Stimulated activated CD4-positive, alpha-beta T cell treated with anti-CD3 and anti-CD28 coated beads, Interleukin-4, amount 100 ng/mL, for 4 hours (primary cell): Measurements from ENCODE around the gene EDAR.

Source experiments
- DNase-seq, 2 experiments: peaks; one replicate each; pipeline ENCODE4 v3.0.0-alpha.2; 2020

The EDAR gene

DNA sequence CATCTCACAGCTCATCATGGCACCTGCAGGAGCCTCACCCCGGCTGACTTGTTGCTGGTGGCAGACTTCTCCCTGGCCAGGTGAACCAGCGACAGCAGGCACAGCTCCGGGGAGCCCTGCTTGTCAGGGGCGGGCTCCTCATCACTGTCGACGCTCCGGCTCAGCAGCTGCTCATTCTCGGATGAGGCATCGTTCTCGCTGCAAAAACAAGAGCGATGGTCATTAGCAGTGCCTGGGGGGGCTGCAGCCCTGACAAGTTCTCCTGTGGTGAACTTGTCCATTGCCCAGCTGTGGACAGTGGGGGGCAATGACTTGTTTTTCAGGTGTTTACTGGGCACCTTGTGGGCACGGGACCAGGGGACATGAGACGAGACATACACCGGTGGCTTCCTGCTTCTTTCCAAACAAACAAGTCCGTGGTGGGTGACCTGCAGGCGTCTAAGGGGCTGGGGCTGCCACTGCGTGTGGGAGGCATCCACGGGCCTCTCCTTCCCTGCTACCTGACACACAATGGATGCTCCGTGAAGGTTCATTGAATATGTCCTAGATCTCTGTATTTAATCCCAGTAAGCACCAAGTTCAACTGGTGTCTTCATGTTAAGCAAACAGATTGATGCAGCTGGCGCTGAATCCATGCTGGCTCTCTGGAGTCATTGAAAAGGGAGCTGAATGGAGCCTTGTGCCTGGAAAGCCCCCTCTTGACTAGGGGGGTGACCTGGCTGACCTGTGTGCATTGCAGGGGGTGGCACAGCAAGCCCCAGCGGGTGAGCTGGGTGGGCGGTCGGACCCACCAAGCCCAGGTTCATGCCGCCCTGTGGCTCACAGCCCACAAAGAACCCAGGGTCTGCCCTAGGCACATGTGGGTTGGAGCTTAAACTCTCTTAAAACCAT is 81.0 kb downstream of the EDAR start:
- no peak for DNase-seq

DNA sequence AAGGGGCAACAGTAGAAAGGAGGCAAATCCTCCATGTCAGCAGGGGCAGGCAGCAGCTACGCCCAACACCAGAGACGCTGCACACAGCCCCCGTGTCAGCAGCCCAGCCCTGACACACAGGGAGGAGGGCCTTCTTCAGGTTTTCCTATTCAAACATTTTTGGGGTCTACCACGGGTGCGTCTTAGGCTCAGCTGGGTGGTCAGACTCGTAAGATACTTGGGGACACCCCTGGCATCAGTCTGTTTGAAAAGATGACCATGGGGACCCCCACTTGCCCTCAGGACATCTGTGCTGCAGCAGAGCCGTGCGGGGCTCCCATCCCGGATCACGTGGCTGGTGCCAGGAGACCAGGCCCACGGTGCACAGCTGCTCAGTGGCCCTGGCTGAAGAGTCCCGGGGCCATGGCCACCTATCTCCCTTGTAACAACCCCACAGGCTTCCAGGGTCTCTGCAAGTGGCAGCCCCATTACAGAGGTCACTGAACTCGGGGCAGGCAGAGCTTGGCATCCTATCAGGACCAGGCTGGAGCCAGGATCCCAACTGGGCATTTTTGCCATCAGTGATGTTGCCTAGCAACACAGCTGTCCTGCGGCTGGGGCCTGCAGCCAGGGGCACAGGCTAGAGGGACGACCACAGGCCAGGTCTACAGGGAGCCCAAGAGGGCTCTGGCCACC is 82.5 kb downstream of the EDAR start:
- DNase-seq = no peak

DNA sequence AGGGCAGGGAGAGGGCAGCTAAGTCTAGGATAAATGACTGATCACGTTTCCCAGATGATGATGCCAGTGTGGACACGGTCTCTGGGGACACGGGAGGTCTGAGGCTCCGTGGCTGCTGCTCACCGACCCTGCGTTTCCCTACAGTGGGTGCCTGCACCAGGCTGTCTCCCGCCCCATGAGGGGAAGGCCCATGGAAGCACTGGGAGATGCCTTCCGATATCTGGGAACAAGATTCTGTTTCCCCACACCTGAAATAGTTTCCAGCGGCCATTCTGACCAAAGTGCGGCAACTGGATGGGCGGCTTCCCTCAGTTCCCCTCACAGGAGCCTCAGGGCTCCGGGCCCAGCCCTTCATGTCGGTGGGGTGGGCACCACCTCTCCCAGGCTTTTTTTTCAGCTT is 83.1 kb downstream of the EDAR start:
- no peak for DNase-seq

DNA sequence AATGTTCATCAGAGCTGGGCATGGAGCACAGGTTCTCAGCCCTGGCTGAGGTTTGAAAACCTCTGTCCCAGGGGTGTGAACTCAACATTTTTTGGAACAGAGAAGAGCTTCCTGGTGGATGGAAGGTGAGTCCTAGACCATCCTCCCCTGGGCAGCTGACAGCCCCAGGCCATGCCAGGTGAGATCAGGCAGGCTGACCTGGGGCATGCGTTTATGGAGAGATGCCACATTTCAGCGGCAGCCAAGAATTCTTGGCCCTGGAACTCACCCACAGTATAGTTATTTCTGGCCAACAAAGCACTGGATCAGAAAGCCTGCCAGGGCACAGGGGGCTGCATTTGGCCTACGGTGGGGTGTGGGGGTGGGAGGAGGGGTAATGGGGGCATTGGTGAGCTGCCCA is 83.8 kb downstream of the EDAR start:
- DNase-seq = no peak

DNA sequence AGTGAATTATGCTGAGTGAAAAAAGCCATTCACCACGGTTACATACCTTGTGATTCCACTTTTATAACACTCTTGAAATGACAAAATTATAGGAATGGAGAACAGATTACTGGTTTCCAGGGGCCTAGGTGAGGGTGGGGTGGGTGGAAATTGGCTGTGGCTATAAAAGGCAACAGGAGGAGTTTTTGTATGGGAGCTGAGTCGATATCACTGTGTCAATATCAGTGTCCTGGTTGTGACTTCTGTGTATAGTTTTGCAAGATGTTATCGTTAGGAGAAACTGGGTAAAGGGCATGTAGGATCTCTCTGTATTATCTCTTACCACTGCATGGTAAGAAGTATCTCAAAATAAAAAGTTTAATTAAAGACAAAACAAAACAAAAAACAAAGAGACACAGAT is 84.3 kb downstream of the EDAR start:
- DNase-seq = no peak

DNA sequence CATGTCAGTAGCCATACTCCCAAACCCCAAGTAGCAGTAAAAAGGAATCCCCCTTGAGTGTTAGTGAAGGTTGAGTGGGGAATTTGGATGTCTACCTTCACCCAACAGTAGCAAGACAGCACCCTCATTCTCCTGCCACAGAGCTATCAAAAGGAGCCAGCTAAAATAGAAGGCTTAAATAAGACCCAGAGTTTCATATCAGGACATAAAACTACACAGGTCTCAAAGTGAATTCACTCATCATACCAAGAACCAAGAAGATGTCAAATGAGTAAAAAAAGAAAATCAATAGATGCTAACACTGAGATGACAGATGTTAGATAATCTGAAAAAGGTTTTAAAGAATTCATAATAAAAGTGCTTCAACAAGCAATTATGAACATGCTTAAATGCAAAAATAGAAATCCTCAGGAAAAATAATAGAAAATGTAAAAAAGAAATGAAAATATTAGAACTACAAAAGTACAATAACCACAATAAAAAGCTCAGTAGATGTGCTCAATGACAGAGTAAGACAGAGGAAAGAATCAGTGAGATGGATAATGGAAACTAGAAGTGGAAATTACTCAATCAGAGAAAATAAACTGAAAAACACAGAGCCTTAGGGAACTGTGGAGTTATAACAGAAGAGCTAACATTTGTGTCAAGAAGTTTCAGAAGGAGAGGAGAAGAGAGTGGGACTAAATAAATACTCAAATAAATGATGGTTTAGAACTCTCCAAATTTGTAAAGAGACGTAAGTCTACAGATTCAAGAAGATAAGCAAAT is 90.5 kb downstream of the EDAR start:
- no peak for DNase-seq

DNA sequence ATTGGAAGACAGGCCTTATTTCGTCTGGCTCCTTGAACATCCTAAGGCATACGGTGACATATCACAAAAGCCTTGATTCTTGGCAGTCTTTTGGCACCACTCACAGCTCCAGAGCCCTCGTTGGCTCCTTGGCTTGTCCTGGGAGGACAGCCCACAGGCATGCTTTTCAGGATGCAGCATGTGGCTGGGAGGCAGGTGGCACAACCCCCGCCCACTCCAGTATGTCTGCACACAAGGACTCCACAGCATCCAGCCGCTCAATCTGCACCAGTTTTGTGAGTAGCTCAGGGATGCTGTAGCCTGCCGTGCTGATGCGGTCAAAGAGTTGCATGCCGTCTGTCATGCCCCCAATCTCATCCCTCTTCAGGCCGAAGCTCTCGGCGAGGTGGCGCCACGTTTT is 92.3 kb downstream of the EDAR start:
- DNase-seq = no peak

DNA sequence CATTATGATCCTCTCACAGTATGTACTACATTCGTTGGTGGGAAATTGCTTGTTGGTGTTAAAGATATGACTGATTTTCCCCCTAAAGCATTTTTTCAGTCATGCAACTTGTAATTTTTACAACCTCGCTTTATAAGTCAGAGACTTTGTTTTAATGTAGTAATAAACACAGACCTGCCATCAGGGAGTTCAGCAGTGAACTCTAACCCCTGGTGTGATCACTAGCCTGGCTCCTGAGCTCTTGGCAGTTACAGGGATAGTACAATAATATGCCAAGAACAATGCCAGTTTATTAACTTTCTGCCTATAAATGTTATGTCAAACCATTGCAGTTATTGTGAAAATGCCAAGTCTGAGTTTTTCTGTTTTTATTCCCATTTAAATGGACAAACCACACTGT is 93.8 kb downstream of the EDAR start:
- no peak for DNase-seq

DNA sequence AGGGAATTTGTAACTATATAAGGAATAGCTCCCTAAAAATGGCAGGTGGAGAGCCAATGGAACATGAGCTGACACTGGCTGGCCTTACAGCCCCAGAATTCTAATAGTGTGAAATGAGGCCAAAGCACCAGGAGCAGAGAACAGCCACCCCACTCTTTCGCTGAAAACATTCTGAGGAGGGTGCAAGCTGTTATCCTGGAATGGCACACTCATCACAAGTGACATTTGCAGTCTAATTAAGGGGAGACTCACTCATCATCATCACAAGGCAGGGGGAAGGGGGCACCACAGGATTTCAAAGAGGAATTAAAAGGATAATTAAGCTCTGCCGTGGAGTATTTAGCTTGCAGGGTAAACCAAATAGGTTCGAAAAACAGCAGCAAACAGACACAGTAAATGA is 94.3 kb downstream of the EDAR start:
- no peak for DNase-seq

DNA sequence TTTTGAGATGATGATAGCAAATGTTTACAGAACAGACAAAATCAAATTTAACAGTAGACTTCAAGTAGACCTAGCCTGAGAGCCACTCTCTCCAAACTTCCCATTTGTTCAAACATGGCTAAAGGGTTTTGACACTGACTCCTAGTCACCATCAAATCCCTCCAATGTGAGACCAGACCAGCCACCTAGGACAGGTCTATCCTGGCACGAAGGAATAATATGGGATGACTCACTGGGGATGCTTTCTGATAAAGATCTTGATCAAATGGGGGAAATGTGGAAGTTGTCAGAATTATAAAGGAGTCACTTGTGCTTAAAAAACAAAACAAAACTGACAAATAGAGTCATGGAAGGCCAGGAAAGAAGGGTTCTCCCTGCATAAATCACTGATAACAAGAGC is 95.7 kb downstream of the EDAR start:
- DNase-seq = no peak

DNA sequence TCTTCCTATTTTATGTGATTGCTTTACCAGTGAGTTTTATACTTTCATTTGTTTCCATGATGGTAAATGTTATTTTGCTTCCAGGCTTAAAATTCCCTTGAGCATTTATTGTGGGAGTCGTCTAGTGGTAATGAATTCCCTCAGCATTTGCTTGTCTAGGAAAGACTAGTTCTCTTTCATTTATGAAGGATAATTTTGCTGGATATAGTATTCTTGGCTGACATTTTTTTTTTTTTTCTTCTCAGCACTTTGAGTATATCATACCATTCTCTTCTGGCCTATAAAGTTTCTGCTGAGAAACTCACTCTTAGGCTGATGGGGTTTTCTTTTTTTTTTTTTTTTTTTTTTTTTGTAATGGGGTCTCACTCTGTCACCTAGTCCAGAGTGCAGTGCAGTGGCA is 99.1 kb downstream of the EDAR start:
- no peak for DNase-seq

DNA sequence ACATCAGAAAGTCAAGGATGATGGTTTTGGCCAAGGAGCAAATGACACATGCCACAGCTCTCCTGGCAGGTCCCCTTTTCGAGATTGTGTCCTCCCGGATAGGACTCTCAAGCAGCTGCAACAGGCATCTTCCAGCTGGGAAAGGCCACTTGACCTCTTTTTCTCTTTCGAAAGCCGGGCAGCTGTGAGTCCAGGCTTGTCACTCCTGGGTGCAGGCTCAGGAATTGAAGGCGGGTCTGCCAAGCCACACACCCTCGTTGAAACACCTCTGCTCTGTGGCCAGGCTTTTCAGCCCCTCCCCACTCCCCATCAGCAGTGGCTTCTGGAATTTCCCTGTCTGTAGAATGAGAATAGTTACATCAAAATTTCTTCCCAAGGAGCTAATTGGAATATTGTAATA is 104.4 kb downstream of the EDAR start:
- no peak for DNase-seq

DNA sequence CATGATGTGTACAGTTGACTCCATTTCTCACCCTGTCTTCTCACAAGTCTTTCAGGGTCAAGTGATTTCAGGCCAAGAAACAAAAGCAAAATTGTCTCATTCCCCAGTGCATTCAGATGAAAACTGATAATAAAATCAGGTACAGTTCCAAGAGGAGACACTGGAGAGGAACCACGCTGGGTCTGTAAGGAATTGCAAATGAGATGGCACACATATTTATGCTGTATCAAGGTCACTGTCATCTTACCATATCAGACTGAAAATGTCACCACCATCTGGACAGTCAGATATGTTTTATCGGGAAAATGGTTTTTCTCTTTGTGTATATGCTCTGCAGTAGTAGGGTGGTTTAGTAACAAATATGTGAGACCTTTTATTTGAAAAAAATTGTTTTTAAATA is 110.7 kb downstream of the EDAR start:
- no peak for DNase-seq

DNA sequence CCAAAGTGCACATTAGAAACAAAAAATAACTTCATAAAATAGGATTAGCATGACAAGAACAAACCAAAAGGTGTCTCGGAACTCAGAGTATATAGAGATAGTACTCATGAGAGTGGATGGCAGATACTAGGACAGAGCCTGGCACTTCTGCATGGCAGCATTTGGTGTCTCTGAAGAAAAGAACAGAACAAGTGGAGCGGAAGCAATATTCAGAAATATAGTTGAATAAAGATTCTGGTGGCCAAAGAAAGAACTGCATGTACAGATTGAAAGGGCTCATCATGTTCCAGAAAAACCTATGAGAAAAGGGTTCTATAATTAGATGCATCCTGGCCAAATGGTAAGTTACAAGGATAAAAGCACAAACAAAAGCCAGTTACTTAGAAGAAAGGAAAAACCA is 111.5 kb downstream of the EDAR start:
- no peak for DNase-seq

DNA sequence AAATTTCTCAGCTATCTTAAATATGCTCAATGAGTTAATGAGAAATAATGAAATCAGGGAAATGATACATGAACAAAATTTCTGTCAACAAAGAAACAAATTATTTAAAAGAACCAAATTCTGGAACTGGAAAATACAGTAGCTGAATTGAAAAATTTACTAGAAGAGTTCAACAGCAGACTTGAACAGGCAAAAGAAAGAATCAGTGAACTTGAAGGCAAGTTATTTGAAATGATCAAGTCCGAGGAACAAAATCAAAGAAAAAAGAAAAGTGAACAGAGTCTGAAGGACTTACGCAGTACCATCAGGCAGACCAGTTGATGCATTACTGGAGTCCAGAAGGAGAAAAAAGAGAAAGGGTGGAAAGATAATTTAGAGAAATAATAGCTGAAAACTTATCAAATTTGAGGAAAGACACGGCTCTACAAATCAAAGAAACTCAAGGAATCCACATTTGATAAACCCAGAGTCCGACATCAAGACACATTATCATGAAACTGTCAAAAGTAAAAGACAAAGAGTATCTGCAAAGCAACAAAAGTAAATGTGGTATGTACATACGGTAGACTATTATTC is 118.9 kb downstream of the EDAR start:
- DNase-seq = no peak

DNA sequence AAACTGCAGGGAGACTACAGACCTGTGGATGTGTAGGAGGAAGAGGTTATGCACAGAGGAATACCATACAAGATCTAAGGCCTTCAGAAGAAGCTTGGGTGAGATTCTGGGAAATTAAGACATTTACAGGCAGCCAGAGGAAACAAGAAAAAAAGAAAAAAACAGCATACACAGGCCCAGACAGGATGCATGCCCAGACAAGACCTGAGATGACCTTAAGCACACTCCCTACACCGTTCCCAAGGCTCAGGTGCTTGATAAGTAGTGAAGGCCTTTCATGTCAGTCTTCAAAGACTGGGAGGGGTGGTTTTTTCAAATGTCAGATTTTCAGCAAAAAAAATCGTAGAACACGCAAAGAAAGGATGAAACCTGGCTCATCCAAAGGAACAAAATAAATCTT is 119.5 kb downstream of the EDAR start:
- no peak for DNase-seq

DNA sequence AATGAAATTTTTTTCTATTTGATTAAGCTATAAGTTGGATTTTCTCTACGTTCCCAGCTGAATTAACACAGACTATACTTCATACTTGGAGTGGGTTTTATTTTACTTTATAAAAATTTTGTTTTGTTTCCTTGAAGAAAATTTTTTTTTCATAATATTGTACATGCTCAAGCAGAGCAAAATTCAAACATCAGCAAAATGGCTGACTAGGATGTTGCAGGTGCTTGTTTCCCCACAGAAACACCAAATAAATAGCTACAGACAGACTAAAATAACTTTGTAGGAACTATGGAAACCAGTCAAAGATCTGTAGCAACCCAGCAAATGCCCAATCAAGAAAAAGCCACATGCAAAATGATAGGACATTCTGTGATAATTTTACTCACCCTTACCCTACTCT is 120.1 kb downstream of the EDAR start:
- no peak for DNase-seq

DNA sequence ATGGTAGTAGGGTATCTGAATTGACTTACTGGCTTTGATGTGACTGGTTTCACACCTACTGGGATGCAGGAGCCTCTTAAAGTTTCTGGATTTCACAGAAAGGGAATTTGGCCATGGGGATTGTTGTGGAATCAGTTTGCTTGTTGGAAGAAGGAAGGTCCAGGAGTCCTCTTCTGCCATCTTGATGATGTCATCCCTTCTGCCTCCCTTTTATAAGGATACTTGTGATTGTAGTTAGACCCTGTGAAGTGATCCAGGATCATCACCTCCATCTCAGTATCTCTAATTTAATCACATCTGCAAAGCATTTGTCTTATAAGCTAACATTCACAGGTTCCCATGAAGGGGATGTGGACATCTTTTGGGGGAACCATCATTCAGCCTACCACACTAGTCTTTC is 123.0 kb downstream of the EDAR start:
- DNase-seq = no peak

DNA sequence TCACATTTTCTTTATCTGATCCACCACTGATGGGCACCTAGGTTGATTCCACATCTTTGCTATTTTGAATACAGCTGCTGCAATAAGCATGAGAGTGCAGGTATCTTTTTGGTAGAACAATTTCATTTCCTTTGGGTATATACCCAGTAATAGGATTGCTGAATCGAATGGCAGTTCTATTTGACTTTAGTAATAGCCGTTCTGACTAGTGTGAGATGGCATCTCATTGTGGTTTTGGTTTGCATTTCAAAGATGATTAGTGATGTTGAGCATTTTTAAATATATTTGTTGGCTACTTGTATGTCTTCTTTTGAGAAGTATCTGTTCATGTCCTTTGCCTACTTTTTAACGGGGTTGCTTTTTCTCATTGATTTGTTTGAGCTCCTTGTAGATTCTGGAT is 130.1 kb downstream of the EDAR start:
- DNase-seq = no peak

DNA sequence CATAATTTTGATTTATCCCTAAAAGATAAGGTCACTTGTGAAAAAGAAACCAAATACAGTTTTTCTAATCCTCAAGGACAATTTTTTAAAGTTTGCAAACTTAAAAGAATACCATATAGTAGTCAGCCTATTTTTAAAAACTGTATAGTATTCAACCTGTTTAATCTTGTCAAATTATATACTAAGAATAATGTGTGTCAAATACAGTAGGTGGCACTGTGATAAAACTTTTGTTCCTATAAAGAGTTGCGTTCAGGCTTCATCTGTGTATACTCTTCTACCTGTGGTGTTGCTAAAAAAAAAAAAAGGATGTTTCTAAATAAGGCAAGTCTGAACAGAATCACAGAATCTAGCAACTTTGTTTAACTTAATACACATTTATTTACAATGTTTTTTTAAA is 133.8 kb downstream of the EDAR start:
- DNase-seq = no peak

DNA sequence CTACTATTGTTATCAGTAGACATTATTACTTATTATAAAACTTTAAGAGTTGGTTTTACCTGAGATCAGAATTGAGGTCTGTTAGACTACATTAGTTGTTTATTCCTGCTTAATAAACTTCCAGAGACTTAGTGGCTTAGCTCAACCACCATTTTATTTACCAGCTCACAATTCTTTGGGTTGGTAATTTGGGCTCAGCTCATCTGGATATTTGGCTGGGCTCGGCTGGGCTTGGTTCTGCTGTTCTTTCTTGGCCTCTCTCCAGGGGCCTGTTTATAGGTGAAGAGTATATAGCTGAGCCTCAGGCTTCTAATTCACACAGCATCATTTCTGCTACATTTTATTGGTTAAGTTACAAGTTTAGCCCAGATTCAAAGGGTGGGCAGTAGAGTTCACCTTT is 134.5 kb downstream of the EDAR start:
- DNase-seq = no peak

DNA sequence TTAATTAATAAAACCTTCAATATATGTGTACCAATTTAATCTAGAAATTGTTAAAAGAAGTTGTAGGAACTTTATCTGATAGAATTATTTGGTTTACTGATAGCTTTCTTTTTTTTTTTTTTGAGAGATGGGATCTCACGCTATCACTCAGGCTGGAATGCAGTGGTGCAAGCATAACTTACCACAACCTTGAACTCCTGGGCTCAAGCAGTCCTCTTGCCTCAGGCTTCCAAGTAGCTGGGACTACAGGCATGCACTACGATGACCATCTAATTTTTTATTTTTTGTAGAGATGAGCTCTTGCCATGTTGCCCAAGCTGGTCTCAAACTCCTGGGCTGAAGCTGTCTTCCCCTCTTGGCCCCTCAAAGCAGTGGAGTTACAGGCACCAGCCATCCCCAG is 135.6 kb downstream of the EDAR start:
- no peak for DNase-seq

DNA sequence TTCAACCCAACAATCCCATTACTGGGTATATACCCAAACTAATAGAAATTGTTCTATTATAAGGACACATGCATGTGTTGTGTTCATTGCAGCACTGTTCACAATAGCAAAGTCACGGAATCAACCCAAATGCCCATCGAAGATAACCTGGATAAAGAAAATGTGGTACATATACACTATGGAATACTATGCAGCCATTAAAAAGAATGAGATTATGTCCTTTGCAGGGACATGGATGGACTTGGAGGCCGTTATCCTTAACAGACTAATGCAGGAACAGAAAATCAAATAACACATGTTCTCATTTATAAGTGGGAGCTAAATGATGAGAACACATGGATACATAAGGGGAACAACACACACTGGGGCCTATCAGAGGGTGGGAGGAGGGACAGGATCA is 136.6 kb downstream of the EDAR start:
- no peak for DNase-seq

DNA sequence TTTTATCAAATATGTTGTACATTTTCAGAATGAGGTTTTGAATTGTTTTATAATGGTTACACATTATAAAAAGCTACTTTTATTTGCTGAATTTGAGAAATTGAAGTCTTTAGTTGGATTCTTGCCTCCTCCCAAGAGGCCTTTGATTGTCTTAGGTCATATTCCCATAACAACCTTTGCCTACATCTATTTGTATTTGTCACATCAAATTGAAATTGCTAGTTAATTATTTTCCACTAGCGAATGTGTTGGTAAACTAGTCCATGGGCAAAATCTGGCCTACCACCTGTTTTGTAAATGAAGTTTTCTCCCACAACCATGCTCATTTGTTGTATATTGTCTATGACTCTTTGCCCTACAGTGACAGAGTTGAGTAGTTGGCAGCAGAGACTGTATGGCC is 142.0 kb downstream of the EDAR start:
- DNase-seq = no peak
